T-helper 2 cell treated with Interferon-gamma antibody and Interleukin-4, amounts not matched to agents 100 ng/mL and 5 ng/mL, for 36 hours (primary cell): ENCODE data around the gene ZNF408. TPM values are rescaled to one million over a fixed set of nuclear protein-coding genes. Genes with fewer than 3 reads are reported as not detected.
"Not testable (repeated sequence)": the region's sequence is repeated elsewhere in the genome, so short reads cannot be mapped to it uniquely, and the experiment has no call there.

ENCODE experiments used
- intact Hi-C: fragments of 100-400 bp; cut with micrococcal nuclease; formaldehyde crosslinking; loops from one replicate; pipeline ENCODE4 v1.15.1; 2023
- total RNA-seq: library from RNA; stranded (reverse); gene quantifications from 2 replicates; pipeline ENCODE4 v1.2.3, GENCODE V29; 2022

Gene ZNF408
- total RNA-seq, 1 donor from 2014 or later, result 12.3 TPM

- intact Hi-C loops, result no loop called here
These were observed 5.3 kb upstream of the ZNF408 start for GRCh38 chr11:46695345-46696211.

- intact Hi-C loops, result no loop called here
These were observed 4.6 kb upstream of the ZNF408 start for GRCh38 chr11:46696212-46696558.

- intact Hi-C loops, result no loop called here
These were observed 3.5 kb upstream of the ZNF408 start for GRCh38 chr11:46697303-46697702.

- intact Hi-C loops, result no loop called here
These were observed 3.1 kb upstream of the ZNF408 start for GRCh38 chr11:46697723-46698122.

GRCh38 chr11:46698597-46698996 is 2.2 kb upstream of the ZNF408 start:
- intact Hi-C loops, result no loop called here

- intact Hi-C loops, result loop anchor here (2.0 to 10.0 kb wide), 4 partner anchors 236 to 782 kb away; partner anchors contain the start of genes CSTPP1, DGKZ and PSMC3
These were observed 335 bp downstream of the ZNF408 start for GRCh38 chr11:46701078-46701654.

GRCh38 chr11:46705070-46705688 is 4.3 kb downstream of the ZNF408 start:
- intact Hi-C loops, result loop anchor here (10.0 kb wide), 1 partner anchor 720 kb away; the partner anchor contains the start of gene PSMC3

GRCh38 chr11:46706886-46707285 is 6.1 kb downstream of the ZNF408 start:
- intact Hi-C loops, result loop anchor here (10.0 kb wide), 1 partner anchor 718 kb away; the partner anchor contains the start of gene PSMC3

- intact Hi-C loops, result loop anchor here (10.0 kb wide), 1 partner anchor 715 kb away; the partner anchor contains the start of gene PSMC3
These were observed 8.5 kb downstream of the ZNF408 start for GRCh38 chr11:46709351-46709750.

- intact Hi-C loops, result no loop called here
These were observed 10.0 kb downstream of the ZNF408 start for GRCh38 chr11:46710821-46711269.

- intact Hi-C loops, result no loop called here
These were observed 10.5 kb downstream of the ZNF408 start for GRCh38 chr11:46711303-46711702.

- intact Hi-C loops, result no loop called here
These were observed 12.2 kb downstream of the ZNF408 start for GRCh38 chr11:46712874-46713576.

GRCh38 chr11:46717825-46718154 is 17.0 kb downstream of the ZNF408 start:
- intact Hi-C loops, result not testable (repeated sequence)

GRCh38 chr11:46718155-46719019 is 17.6 kb downstream of the ZNF408 start:
- intact Hi-C loops, result no loop called here

- intact Hi-C loops, result no loop called here
These were observed 18.3 kb downstream of the ZNF408 start, which contains the start of gene F2 for GRCh38 chr11:46719048-46719542. Gene F2 (plus strand): TSS chr11:46719213. CDS start chr11:46719236, 23 bp downstream.

GRCh38 chr11:46719543-46720218 is 18.9 kb downstream of the ZNF408 start:
- intact Hi-C loops, result no loop called here

- intact Hi-C loops, result no loop called here
These were observed 20.5 kb downstream of the ZNF408 start for GRCh38 chr11:46721286-46721685.

GRCh38 chr11:46722566-46723358 is 21.9 kb downstream of the ZNF408 start:
- intact Hi-C loops, result no loop called here

- intact Hi-C loops, result no loop called here
These were observed 22.5 kb downstream of the ZNF408 start for GRCh38 chr11:46723359-46723680.
